ENCODE data around the gene VILL. TPM values are rescaled to one million over a fixed set of nuclear protein-coding genes. Genes with fewer than 3 reads are reported as not detected.

Gene VILL
- total RNA-seq, 2 donors from 2014 or later, result 3.6 to 10.4 TPM

DNA sequence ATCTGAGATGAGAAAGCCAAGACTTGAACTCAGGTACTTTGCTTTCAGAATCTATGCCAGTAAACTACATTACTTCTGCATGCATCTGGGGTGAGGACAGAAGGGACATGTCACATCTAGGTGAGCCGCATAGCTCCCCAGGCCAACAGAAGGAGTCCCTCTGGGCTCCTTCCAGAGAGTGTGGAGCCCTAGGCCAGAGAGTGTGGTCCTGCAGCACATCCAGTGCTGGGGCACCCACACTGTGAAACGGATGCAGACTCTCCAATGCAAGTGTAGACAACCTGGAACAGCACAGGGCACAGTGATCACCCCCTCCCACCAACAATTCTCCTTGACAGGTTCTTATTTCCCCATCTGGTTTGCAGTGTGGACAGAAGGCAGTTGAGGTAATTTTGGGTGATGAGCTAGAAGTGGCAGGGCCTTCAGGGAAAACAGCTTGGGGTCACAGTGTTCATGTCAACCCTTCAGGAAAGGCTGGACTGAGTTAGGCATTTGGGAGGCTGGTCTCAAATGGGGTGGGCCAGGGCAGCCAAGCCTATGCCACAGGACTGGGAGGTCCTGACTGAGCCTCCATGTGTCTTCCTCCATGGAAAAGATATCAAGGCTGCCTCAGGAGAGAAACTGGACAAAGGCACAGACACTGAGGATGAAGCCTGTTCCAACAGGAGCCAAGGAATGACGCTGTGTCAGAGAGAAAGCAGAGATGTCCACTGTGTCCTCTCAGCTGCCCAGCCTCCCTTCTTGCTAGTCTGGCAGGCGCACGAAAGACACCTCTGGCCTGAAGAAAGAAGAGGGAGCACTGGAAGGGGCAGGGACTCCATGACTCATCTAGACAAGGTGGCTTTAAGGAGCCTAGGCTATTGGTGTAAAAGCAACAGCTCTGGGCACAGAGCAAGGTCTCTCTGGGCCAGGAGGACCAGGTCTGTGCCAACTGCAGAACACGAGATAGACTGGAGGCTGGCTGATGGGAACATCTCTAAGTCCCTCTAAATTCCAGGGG, 37.2 kb downstream of the VILL start:
- 79 to 83% methylated on average over 5 to 6 of the region's 6 CpGs for WGBS, 2 donors
- Histone ChIP-seq H3K36me3 (replicated peaks in 1 of 2; ENCODE audit: insufficient read depth in 1 of 2, low read depth in 2 of 2) (no peaks in the 10 kb centered on the region), H3K27me3 (no peaks in the 10 kb centered on the region), H3K27ac (no peak overlapping the region), H3K9me3 (no peaks in the 10 kb centered on the region), H3K4me1 (peaks cover 35% of the 10 kb centered on the region), H3K4me3 (no peak overlapping the region)
- DNase-seq, result no peak
- TF ChIP-seq, protein P1, sequence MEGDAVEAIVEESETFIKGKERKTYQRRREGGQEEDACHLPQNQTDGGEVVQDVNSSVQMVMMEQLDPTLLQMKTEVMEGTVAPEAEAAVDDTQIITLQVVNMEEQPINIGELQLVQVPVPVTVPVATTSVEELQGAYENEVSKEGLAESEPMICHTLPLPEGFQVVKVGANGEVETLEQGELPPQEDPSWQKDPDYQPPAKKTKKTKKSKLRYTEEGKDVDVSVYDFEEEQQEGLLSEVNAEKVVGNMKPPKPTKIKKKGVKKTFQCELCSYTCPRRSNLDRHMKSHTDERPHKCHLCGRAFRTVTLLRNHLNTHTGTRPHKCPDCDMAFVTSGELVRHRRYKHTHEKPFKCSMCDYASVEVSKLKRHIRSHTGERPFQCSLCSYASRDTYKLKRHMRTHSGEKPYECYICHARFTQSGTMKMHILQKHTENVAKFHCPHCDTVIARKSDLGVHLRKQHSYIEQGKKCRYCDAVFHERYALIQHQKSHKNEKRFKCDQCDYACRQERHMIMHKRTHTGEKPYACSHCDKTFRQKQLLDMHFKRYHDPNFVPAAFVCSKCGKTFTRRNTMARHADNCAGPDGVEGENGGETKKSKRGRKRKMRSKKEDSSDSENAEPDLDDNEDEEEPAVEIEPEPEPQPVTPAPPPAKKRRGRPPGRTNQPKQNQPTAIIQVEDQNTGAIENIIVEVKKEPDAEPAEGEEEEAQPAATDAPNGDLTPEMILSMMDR (IDR thresholded peaks at IDR 0.05), result no peak
- no peak for TF ChIP-seq POLR2A (IDR thresholded peaks at IDR 0.05)
- intact Hi-C loops (cut with DNase I), result no loop called here
- no peak for ATAC-seq

DNA sequence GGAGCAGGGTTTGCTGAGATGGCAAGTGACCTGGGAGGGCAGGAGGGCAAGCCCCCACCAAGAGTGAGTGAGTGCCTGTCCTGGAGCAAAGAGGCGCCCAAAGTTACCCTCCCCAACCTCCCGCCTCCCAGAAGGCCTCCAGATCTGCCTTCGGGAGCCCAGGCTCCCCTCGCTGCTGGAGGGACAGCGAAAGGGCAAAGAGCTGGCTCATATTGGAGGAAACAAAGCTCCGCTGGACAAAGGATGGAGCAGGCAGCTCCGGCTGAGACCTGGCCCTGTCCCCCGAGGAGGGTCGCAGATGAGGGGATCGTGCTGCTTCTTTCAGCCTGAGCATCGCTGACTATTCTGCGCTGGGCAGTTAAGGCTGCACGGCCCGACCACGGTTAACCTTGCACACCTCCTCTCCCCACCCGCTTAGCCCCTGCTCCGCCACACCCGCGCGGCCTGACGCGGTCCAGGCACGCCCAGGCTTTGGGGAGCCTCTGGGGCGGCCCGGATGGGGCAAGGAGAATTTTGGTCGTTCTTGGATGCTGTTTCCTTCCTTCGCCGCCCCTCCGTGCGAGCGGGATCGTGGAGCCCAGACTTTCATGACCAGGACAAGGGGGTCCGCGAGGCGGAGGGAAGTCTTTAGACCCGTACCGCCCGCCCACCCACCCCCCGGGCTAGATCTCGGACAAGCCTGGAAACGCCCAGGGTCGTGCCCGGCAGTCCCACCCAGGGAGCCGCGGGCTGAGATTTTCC, 38.2 kb downstream of the VILL start:
- TF ChIP-seq POLR2A (IDR thresholded peaks at IDR 0.05), result no peak
- TF ChIP-seq, protein P1 (IDR thresholded peaks at IDR 0.05), result no peak
- Histone ChIP-seq H3K4me1 (peaks cover 30% of the 10 kb centered on the region), H3K27ac (peak overlapping the region in 3 of 4 donors; percentile 29 to 64 (median 62)), H3K27me3 (no peaks in the 10 kb centered on the region), H3K4me3 (peak overlapping the region in 1 of 2 donors; percentile 28), H3K9me3 (no peaks in the 10 kb centered on the region), H3K36me3 (replicated peaks in 1 of 2; ENCODE audit: insufficient read depth in 1 of 2, low read depth in 2 of 2) (no peaks in the 10 kb centered on the region)
- 39 to 54% methylated on average over 32 to 45 of the region's 45 CpGs for WGBS, 2 donors
- DNase-seq (no peak), ATAC-seq (no peak)
- intact Hi-C loops (cut with DNase I), result no loop called here

GRCh38 chr3:38029400-38030125, 39.0 kb downstream of the VILL start, which contains the start of gene PLCD1:
Gene PLCD1 (minus strand): TSS chr3:38029642. CDS start chr3:38029539, 103 bp downstream.
- WGBS, 2 donors, result 3 to 4% methylated on average over 20 to 59 of the region's 75 CpGs

More at GRCh38 chr3:38029400-38030125, 39.0 kb downstream of the VILL start, which contains the start of gene PLCD1:
- Histone ChIP-seq H3K4me3 (peak within 1 kb of the TSS; percentile 28 to 29), H3K36me3 (replicated peaks in 1 of 2; ENCODE audit: insufficient read depth in 1 of 2, low read depth in 2 of 2) (no peaks in the 10 kb centered on the region), H3K4me1 (peaks cover 27% of the 10 kb centered on the region), H3K9me3 (no peaks in the 10 kb centered on the region), H3K27me3 (no peaks in the 10 kb centered on the region), H3K27ac (peak within 1 kb of the TSS; percentile 49 to 64 (median 58))
- intact Hi-C loops (cut with DNase I), result no loop called here
- TF ChIP-seq POLR2A (IDR thresholded peaks at IDR 0.05), result peak in 2 of 3 donors; percentile 55 to 57
- TF ChIP-seq, protein P1 (IDR thresholded peaks at IDR 0.05), result no peak
- ATAC-seq (peak; percentile 10), DNase-seq (peak; percentile 52 to 74 (median 69))

All from body of pancreas (tissue), 4 donors.